GM12875 (cell line): ENCODE data around the gene EFNA2.

Experiments used
- H3K4me3 ChIP-seq: one replicate; pipeline ENCODE4 v1.5.1; 2011; ENCODE audit warnings: low read depth, low read length, control low read depth
- CTCF ChIP-seq: IDR thresholded peaks from 2 replicates; pipeline ENCODE4 v1.5.1; 2011; ENCODE audit warnings: low read depth, mild to moderate bottlenecking, control low read depth, inconsistent platforms, low read length, moderate library complexity, borderline replicate concordance; ENCODE audit not compliant: insufficient read depth

The EFNA2 gene

GRCh38 chr19:1285737-1286360 lies at the start of gene EFNA2:
TSS of gene EFNA2 (plus strand) at chr19:1285873. CDS start at chr19:1286169, 296 bp downstream.
- no peak for TF ChIP-seq CTCF
- H3K4me3 ChIP-seq: no peak within 1 kb of the TSS

- TF ChIP-seq CTCF: no peak
- no peak overlapping the region for H3K4me3 ChIP-seq
Observed at GRCh38 chr19:1236576-1236975, 49.1 kb upstream of the EFNA2 start.

GRCh38 chr19:1237027-1237659 lies 48.5 kb upstream of the EFNA2 start:
- peak overlapping the region; percentile 41 for H3K4me3 ChIP-seq
- no peak for TF ChIP-seq CTCF

- H3K4me3 ChIP-seq: peak within 1 kb of the TSS; percentile 41
- TF ChIP-seq CTCF: no peak
Observed at GRCh38 chr19:1237754-1238368, 47.8 kb upstream of the EFNA2 start, which contains the start of gene CBARP. TSS of gene CBARP (minus strand) at chr19:1238005. CDS start at chr19:1236100, 1,905 bp downstream.

GRCh38 chr19:1238369-1239303 lies 47.0 kb upstream of the EFNA2 start:
- H3K4me3 ChIP-seq: no peak overlapping the region

GRCh38 chr19:1239420-1239795 lies 46.3 kb upstream of the EFNA2 start:
- no peak overlapping the region for H3K4me3 ChIP-seq
- no peak for TF ChIP-seq CTCF

More at GRCh38 chr19:1238369-1239303, 47.0 kb upstream of the EFNA2 start:
- TF ChIP-seq CTCF: no peak
